Breast epithelium (tissue), 4 donors: ENCODE measurements around the gene CRY1. TPM values are rescaled to one million over a fixed set of nuclear protein-coding genes. Genes with fewer than 3 reads are reported as not detected.

ENCODE experiments used
- DNase-seq, 2 donors: peaks; one replicate each; pipeline ENCODE4 v3.0.0-alpha.2; 2019; ENCODE audit warnings: low spot score in 2 of 2
- H3K27ac ChIP-seq, 2 donors: fragments of 200-600 bp; sonication (generic) in 1 of 2; one replicate each; pipeline ENCODE4 v1.5.1; 2016 to 2019; ENCODE audit warnings: mild to moderate bottlenecking in 1 of 2
- H3K27me3 ChIP-seq, 2 donors: fragments of 200-600 bp; sonication (generic) in 1 of 2; one replicate each; pipeline versions ENCODE4 v1.5.1 to v1.6.0; 2017 to 2019; ENCODE audit warnings: control low read depth in 1 of 2, mild to moderate bottlenecking in 1 of 2
- H3K36me3 ChIP-seq: fragments of 200-600 bp; one replicate; pipeline ENCODE4 v1.5.1; 2019
- H3K4me1 ChIP-seq, 2 donors: fragments of 200-600 bp; sonication (generic); one replicate each; pipeline ENCODE4 v1.5.1; 2016 to 2019; ENCODE audit warnings: control low read depth in 1 of 2
- H3K4me3 ChIP-seq, 3 donors: fragments of 200-600 bp; sonication (generic); 1 replicate in 2 of 3; 2 replicates in 1 of 3; pipeline ENCODE4 v1.5.1; 2016 to 2019; ENCODE audit warnings: mild to moderate bottlenecking in 3 of 3, moderate library complexity in 2 of 3
- H3K9me3 ChIP-seq, 2 donors: fragments of 200-600 bp; sonication (generic) in 1 of 2; one replicate each; pipeline ENCODE4 v1.5.1; 2016 to 2019; ENCODE audit warnings: control low read depth in 1 of 2
- POLR2A ChIP-seq: fragments of 450-650 bp; IDR thresholded peaks from one replicate; pipeline ENCODE4 v1.6.1; 2016; ENCODE audit warnings: antibody characterized with exemption, mild to moderate bottlenecking, moderate library complexity
- POLR2AphosphoS5 ChIP-seq, 3 donors: sonication (generic); formaldehyde crosslinking; IDR thresholded peaks; one replicate each; pipeline ENCODE4 v1.6.1; 2017; ENCODE audit warnings: antibody characterized with exemption in 3 of 3
- intact Hi-C: fragments of 100-400 bp; cut with DNase I; formaldehyde crosslinking; loops from one replicate; pipeline ENCODE4 v1.15.1; 2023; ENCODE audit warnings: low total_unique reads
- total RNA-seq, 3 donors: library from RNA; depleted of rRNA; stranded (reverse); fragments of >200 nt; gene quantifications; one replicate each; pipeline ENCODE4 v1.1.0, GENCODE V29; 2016
- TF ChIP-seq, protein P1 (sequence below), 3 donors: fragments of 450-650 bp; IDR thresholded peaks; one replicate each; pipeline ENCODE4 v1.5.1; 2016 to 2017; ENCODE audit warnings: antibody characterized with exemption in 3 of 3, mild to moderate bottlenecking in 3 of 3, moderate library complexity in 3 of 3

Gene CRY1
- total RNA-seq, 3 donors from 2014 or later = 24.0 to 81.5 (median 47.5) TPM

DNA sequence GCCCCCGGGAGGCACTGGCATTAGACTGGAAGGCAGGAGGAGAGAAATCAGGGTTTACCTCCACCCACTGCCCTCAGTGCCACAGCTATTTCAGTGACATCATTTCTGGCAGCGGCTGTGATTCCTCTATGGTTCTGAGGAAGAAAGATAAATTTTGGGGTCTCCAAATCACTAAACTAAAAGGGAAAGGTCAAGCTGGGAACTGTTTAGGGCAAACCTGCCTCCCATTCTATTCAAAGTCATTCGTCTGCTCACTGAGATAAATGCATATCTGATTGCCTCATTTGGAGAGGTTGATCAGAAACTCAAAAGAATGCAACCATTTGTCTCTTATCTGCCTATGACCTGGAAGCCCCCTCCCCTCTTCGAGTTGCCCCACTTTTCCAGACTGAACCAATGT, 14.0 kb upstream of the CRY1 start:
- Histone ChIP-seq H3K4me3 (no peak overlapping the region), H3K36me3 (no peaks in the 10 kb centered on the region), H3K4me1 (no peaks in the 10 kb centered on the region), H3K9me3 (no peaks in the 10 kb centered on the region), H3K27me3 (no peaks in the 10 kb centered on the region), H3K27ac (no peak overlapping the region)
- TF ChIP-seq, protein P1, sequence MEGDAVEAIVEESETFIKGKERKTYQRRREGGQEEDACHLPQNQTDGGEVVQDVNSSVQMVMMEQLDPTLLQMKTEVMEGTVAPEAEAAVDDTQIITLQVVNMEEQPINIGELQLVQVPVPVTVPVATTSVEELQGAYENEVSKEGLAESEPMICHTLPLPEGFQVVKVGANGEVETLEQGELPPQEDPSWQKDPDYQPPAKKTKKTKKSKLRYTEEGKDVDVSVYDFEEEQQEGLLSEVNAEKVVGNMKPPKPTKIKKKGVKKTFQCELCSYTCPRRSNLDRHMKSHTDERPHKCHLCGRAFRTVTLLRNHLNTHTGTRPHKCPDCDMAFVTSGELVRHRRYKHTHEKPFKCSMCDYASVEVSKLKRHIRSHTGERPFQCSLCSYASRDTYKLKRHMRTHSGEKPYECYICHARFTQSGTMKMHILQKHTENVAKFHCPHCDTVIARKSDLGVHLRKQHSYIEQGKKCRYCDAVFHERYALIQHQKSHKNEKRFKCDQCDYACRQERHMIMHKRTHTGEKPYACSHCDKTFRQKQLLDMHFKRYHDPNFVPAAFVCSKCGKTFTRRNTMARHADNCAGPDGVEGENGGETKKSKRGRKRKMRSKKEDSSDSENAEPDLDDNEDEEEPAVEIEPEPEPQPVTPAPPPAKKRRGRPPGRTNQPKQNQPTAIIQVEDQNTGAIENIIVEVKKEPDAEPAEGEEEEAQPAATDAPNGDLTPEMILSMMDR (IDR thresholded peaks at IDR 0.05) = no peak
- TF ChIP-seq POLR2AphosphoS5 (IDR thresholded peaks at IDR 0.05) (no peak), POLR2A (no peak)
- no peak for DNase-seq
- intact Hi-C loops = no loop called here

DNA sequence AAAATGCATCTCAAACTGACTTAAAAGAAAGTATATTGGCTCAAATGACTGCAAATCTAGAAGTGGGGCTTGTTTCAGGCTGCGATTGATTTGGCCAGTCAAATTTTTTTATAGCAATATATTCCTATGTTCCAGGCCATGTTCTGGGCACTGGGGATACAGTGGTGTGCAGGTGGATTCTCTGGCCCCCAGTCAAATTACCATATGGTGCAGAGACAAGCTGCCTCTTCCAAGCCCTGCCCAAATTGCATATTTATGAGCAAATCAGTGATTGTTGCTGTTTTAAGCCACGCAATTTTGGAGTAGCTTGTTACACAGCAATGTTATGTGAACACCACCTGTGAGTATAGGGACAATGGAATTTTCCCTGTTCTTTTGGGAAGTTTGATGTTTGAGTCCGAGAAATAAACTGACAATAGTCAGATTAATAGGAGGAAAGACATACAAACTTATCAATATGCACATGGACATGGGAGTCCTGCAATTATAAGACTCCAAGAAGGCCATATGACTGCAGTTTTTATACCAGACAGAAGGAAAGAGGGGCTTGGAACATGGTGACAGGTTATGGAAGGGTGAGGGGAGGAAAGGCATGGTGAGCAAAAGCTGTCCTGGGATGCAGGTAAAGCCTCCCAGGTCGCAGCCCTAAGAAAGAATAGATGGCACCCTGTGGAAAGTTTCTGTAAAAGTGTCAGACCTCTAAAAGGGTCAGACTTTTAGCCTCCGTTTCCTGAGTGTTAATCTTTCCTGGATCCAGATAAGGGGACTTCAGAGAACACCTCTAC, 13.1 kb upstream of the CRY1 start:
- Histone ChIP-seq H3K27ac (no peak overlapping the region), H3K27me3 (no peaks in the 10 kb centered on the region), H3K4me1 (no peaks in the 10 kb centered on the region), H3K36me3 (no peaks in the 10 kb centered on the region), H3K4me3 (no peak overlapping the region), H3K9me3 (no peaks in the 10 kb centered on the region)
- intact Hi-C loops = no loop called here
- no peak for DNase-seq
- TF ChIP-seq, protein P1 (IDR thresholded peaks at IDR 0.05) = no peak
- TF ChIP-seq POLR2A (no peak), POLR2AphosphoS5 (IDR thresholded peaks at IDR 0.05) (no peak)

DNA sequence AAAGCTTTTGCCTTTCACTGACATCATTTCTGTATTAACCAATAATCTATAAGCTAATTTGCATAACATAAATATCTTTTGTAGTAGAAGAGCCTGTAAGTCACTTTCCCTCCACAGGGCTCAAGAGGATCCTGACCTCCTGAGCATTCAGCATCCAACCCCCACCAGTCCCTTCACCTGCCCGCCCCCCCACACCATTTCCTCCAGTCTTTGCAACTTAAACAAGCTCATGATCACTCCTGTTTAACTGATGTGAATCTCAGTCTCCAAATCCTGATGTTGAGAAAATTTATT, 12.0 kb upstream of the CRY1 start:
- no peak for DNase-seq
- Histone ChIP-seq H3K27ac (no peak overlapping the region), H3K9me3 (no peaks in the 10 kb centered on the region), H3K27me3 (no peaks in the 10 kb centered on the region), H3K4me3 (no peak overlapping the region), H3K36me3 (no peaks in the 10 kb centered on the region), H3K4me1 (no peaks in the 10 kb centered on the region)
- TF ChIP-seq, protein P1 (IDR thresholded peaks at IDR 0.05) = no peak
- TF ChIP-seq POLR2AphosphoS5 (IDR thresholded peaks at IDR 0.05) (no peak), POLR2A (no peak)
- intact Hi-C loops = no loop called here

DNA sequence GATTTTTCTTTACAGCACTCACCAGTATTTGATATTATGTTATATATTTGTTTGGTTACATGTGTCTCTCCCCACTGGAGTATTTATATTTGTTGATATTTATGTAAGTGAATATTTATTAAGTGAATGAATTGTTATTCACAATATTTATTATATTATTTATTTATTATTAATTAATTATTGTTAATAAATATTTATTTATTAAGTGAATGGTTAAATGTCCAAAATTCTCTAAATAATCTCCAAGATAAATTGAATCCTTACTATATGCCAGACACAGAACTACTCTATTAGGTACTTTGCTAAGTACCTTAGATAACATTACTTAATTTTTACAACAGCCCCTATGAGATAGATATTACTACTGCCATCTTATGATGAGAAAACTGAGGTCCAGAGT, 10.2 kb upstream of the CRY1 start:
- H3K27ac ChIP-seq = no peak overlapping the region
- intact Hi-C loops = no loop called here
- no peaks in the 10 kb centered on the region for H3K4me1 ChIP-seq
- H3K36me3 ChIP-seq = no peaks in the 10 kb centered on the region
- no peaks in the 10 kb centered on the region for H3K9me3 ChIP-seq
- H3K4me3 ChIP-seq = no peak overlapping the region
- H3K27me3 ChIP-seq = no peaks in the 10 kb centered on the region
- DNase-seq = no peak
- TF ChIP-seq POLR2A (no peak), POLR2AphosphoS5 (IDR thresholded peaks at IDR 0.05) (no peak)
- TF ChIP-seq, protein P1 (IDR thresholded peaks at IDR 0.05) = no peak

DNA sequence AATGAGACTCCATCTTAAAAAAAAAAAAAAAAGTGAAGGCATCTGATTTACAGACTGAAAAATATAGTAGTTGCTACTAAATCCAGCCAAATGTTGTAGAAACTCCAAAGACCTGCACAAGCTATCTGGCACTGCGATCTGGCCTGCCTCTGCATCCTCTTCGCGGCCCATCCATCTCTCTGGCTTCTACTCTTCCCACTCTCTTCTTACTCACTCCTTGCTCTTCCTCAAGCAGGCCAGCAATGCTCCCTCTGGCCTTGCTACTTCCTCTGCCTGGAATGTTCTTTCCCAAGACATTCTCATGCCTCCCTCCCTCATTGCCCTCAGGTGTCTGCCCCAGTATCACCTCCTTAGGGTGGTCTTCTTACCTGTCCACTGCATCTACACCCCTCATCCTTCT, 9.7 kb upstream of the CRY1 start:
- no peak overlapping the region for H3K27ac ChIP-seq
- no peak for DNase-seq
- no peaks in the 10 kb centered on the region for H3K4me1 ChIP-seq
- TF ChIP-seq POLR2A (no peak), POLR2AphosphoS5 (IDR thresholded peaks at IDR 0.05) (no peak)
- TF ChIP-seq, protein P1 (IDR thresholded peaks at IDR 0.05) = no peak
- no peaks in the 10 kb centered on the region for H3K9me3 ChIP-seq
- intact Hi-C loops = no loop called here
- no peak overlapping the region for H3K4me3 ChIP-seq
- H3K27me3 ChIP-seq = no peaks in the 10 kb centered on the region
- no peaks in the 10 kb centered on the region for H3K36me3 ChIP-seq
